GM12878 (cell line): ENCODE data around the gene VIPR1. TPM values are rescaled to one million over a fixed set of nuclear protein-coding genes. Genes with fewer than 3 reads are reported as not detected.

Source experiments
- ATAC-seq: fragments of 200-7000 bp; cut with Tn5 transposase; 3 replicates; pipeline ENCODE4 v1.9.1; 2020; ENCODE audit warnings: mild to moderate bottlenecking, moderate library complexity
- BruUV-seq: library from RNA; stranded (reverse); fragments of 400-500 nt; replicated peaks from 2 replicates; lab custom pipeline; 2021; lab: Mats Ljungman, UMichigan
- CTCF ChIA-PET: fragments of 300-600 bp; sonication (Branson Sonifier 250); formaldehyde crosslinking; extraction: SDS; loops from one replicate; lab custom pipeline; 2021; ENCODE audit warnings: inconsistent platforms; lab: Yijun Ruan, JAX
- POLR2A ChIA-PET: fragments of 350-600 bp; formaldehyde crosslinking; extraction: SDS; loops from one replicate; lab custom pipeline; 2021; ENCODE audit warnings: inconsistent platforms; lab: Charles Lee
- RAD21 ChIA-PET: fragments of 300-600 bp; sonication (Branson Sonifier 250); formaldehyde crosslinking; loops from one replicate; lab custom pipeline; 2023; ENCODE audit warnings: antibody characterized with exemption; ENCODE audit not compliant: unreplicated experiment; lab: Charles Lee
- SMC1A ChIA-PET: fragments of 300-600 bp; sonication (Branson Sonifier 250); formaldehyde crosslinking; loops from one replicate; lab custom pipeline; 2023; ENCODE audit not compliant: unreplicated experiment, uncharacterized antibody; lab: Charles Lee
- DNase-seq: peaks from one replicate; pipeline ENCODE4 v3.0.0-alpha.2; 2011; ENCODE audit warnings: low read depth, low spot score
- FAIRE-seq: peaks from 3 replicates; lab custom pipeline; 2011; peaks lifted over from hg19 to GRCh38; lab: Jason Lieb, UNC
- H2AFZ ChIP-seq: 2 replicates; pipeline ENCODE4 v1.6.0; 2011; ENCODE audit warnings: low read depth, low read length, control low read depth; ENCODE audit not compliant: control insufficient read depth
- H3K27ac ChIP-seq: 2 replicates; pipeline ENCODE4 v1.5.1; 2011; ENCODE audit warnings: control low read depth; ENCODE audit not compliant: control insufficient read depth, insufficient read depth
- H3K27me3 ChIP-seq, 2 experiments: replicated peaks in 1 of 2; 2 replicates each; pipeline versions ENCODE4 v1.6.0 to v1.6.1; 2011; ENCODE audit warnings: low read length in 1 of 2; ENCODE audit not compliant: control insufficient read depth in 2 of 2, insufficient read depth in 2 of 2
- H3K36me3 ChIP-seq, 2 experiments: 2 replicates each; pipeline ENCODE4 v1.5.1; 2011; ENCODE audit warnings: low read length in 1 of 2; ENCODE audit not compliant: control insufficient read depth in 2 of 2, insufficient read depth in 2 of 2
- H3K4me1 ChIP-seq: 2 replicates; pipeline ENCODE4 v1.6.1; 2011; ENCODE audit warnings: mild to moderate bottlenecking, low read length, moderate library complexity, mixed read lengths; ENCODE audit not compliant: control insufficient read depth, insufficient read depth
- H3K4me2 ChIP-seq: 2 replicates; pipeline ENCODE4 v1.6.0; 2011; ENCODE audit warnings: control low read depth; ENCODE audit not compliant: control insufficient read depth, insufficient read depth
- H3K4me3 ChIP-seq: fragments of 200-600 bp; sonication (generic); 2 replicates; pipeline ENCODE4 v1.5.1; 2016
- H3K79me2 ChIP-seq: 2 replicates; pipeline ENCODE4 v1.6.0; 2011; ENCODE audit warnings: low read length; ENCODE audit not compliant: control insufficient read depth, insufficient read depth
- H3K9ac ChIP-seq: 2 replicates; pipeline ENCODE4 v1.8.0; 2011; ENCODE audit warnings: low read length, control low read depth, mixed read lengths; ENCODE audit not compliant: control insufficient read depth, insufficient read depth
- H3K9me3 ChIP-seq: replicated peaks from 3 replicates; pipeline ENCODE4 v1.5.1; 2011; ENCODE audit warnings: mild to moderate bottlenecking, low read length; ENCODE audit not compliant: control insufficient read depth, insufficient read depth
- H4K20me1 ChIP-seq: 2 replicates; pipeline ENCODE4 v1.6.0; 2011; ENCODE audit not compliant: control insufficient read depth, insufficient read depth
- BHLHE40 ChIP-seq, 2 experiments: fragments of 450-650 bp in 1 of 2; IDR thresholded peaks; 2 replicates each; pipeline ENCODE4 v1.6.1; 2011 to 2017; ENCODE audit warnings: low read depth in 2 of 2, borderline replicate concordance in 1 of 2, improper control_type of control experiment in 1 of 2, low read length in 1 of 2, mild to moderate bottlenecking in 1 of 2
- CBX3 ChIP-seq: fragments of 200-600 bp; sonication (generic); IDR thresholded peaks from 2 replicates; pipeline ENCODE4 v1.6.1; 2016; ENCODE audit warnings: low read depth, borderline replicate concordance
- CUX1 ChIP-seq: IDR thresholded peaks from 2 replicates; pipeline ENCODE4 v1.6.1; 2012; ENCODE audit warnings: improper control_type of control experiment, low read depth, low read length; ENCODE audit not compliant: insufficient replicate concordance
- E4F1 ChIP-seq: fragments of 450-650 bp; IDR thresholded peaks from 2 replicates; pipeline ENCODE4 v1.6.1; 2018; ENCODE audit warnings: borderline replicate concordance, mild to moderate bottlenecking; ENCODE audit not compliant: partially characterized antibody
- EGR1 ChIP-seq, 2 experiments: IDR thresholded peaks; 1 replicate in 1 of 2; 2 replicates in 1 of 2; pipeline ENCODE4 v1.6.1; 2011 to 2012; ENCODE audit warnings: low read depth in 2 of 2, low read length in 2 of 2, borderline replicate concordance in 1 of 2, mild to moderate bottlenecking in 1 of 2, moderate library complexity in 1 of 2
- NFYA ChIP-seq: IDR thresholded peaks from 2 replicates; pipeline ENCODE4 v1.6.1; 2011; ENCODE audit warnings: low read depth, mild to moderate bottlenecking, low read length, improper control_type of control experiment, borderline replicate concordance
- PBX3 ChIP-seq: IDR thresholded peaks from 2 replicates; pipeline ENCODE4 v1.6.1; 2011; ENCODE audit warnings: mild to moderate bottlenecking, low read depth, low read length, moderate library complexity; ENCODE audit not compliant: insufficient replicate concordance
- POLR2A ChIP-seq: IDR thresholded peaks from 2 replicates; pipeline ENCODE4 v1.6.1; 2011; ENCODE audit warnings: low read depth, mild to moderate bottlenecking, low read length
- RAD21 ChIP-seq: IDR thresholded peaks from 2 replicates; pipeline ENCODE4 v1.6.1; 2011; ENCODE audit warnings: mild to moderate bottlenecking, low read depth, low read length, moderate library complexity; ENCODE audit not compliant: insufficient read depth
- SMAD5 ChIP-seq: IDR thresholded peaks from 2 replicates; pipeline ENCODE4 v1.6.1; 2016; ENCODE audit warnings: antibody characterized with exemption, low read depth
- STAT1 ChIP-seq: fragments of 450-650 bp; conservative IDR thresholded peaks from 2 replicates; pipeline ENCODE4 v1.6.1; 2014; ENCODE audit warnings: antibody characterized with exemption, mild to moderate bottlenecking
- ZNF24 ChIP-seq: fragments of 450-650 bp; IDR thresholded peaks from 2 replicates; pipeline ENCODE4 v1.6.1; 2017; ENCODE audit warnings: antibody characterized with exemption, mild to moderate bottlenecking
- in situ Hi-C: fragments of 300-500 bp; cut with MboI; formaldehyde crosslinking; loops from 9 replicates; pipeline ENCODE4 v1.14.3; 2018; ENCODE audit warnings: mixed read lengths
- intact Hi-C: fragments of 100-400 bp; cut with micrococcal nuclease; formaldehyde crosslinking; loops from one replicate; pipeline ENCODE4 v1.14.2; 2022; ENCODE audit not compliant: unreplicated experiment
- polyA plus RNA-seq, 11 experiments: library from polyadenylated mRNA; depleted of rRNA in 4 of 11; unstranded in 6 of 11; stranded (reverse) in 5 of 11; fragments of >200 nt; fragmentation: Nextera tagmentation in 4 of 11; fragmentation: Illumina TruSeq in 1 of 11; extraction: Ambion mirVana in 4 of 11; extraction: Trizol in 1 of 11; gene quantifications; 1 replicate in 1 of 11; 2 replicates in 10 of 11; pipeline versions ENCODE4 v1.2.1 to v1.2.3, GENCODE V29; 2011 to 2016; ENCODE audit warnings: inconsistent platforms in 2 of 11, missing spikeins in 2 of 11, low read depth in 1 of 11
- total RNA-seq, 4 experiments: library from RNA; depleted of rRNA in 3 of 4; stranded (reverse); fragments of >200 nt in 3 of 4; fragmentation: Illumina TruSeq in 1 of 4; extraction: Trizol in 1 of 4; gene quantifications; 2 replicates each; pipeline versions ENCODE4 v1.2.1 to v1.2.3, GENCODE V29; 2013 to 2021

VIPR1 gene
- total and polyA plus RNA-seq, 10 of the 15 experiments (the other 5 are each of a cell fraction or from before 2014, with no cell fraction given): 0.03 to 0.28 (median 0.12) TPM; not detected in 6

GRCh38 chr3:42502429-42503250, at the start of gene VIPR1 (continued):
- TF ChIP-seq NFYA (0 out of 2 replicates have a peak, but pooled peaks have one; percentile 40), CUX1 (no peak), POLR2A (peak; percentile 47; the same call in 1 of the 2 replicates)

GRCh38 chr3:42456211-42456610, 46.2 kb upstream of the VIPR1 start:
- ChIA-PET SMC1A (no interaction called here), POLR2A (no interaction called here), RAD21 (no interaction called here), CTCF (interaction anchor here (1.3 kb wide), 1 partner anchor 209 kb away, joined by 3 read pairs; no protein-coding TSS in a partner anchor)
- Histone ChIP-seq H2AFZ (no peak overlapping the region), H4K20me1 (no peaks in the 10 kb centered on the region), H3K79me2 (no peaks in the 10 kb centered on the region), H3K9ac (no peak overlapping the region), H3K27me3 (no peaks in the 10 kb centered on the region), H3K9me3 (no peaks in the 10 kb centered on the region; the same call in 2 of the 3 replicates), H3K36me3 (no peaks in the 10 kb centered on the region), H3K4me3 (no peak overlapping the region), H3K27ac (no peak overlapping the region), H3K4me1 (no peaks in the 10 kb centered on the region), H3K4me2 (no peak overlapping the region)
- BruUV-seq: no TSS peak
- FAIRE-seq: no peak
- intact Hi-C loops (no loop called here), in situ Hi-C loops (no loop called here)
- ATAC-seq: no peak
- no peak for DNase-seq
- TF ChIP-seq ZNF24 (no peak), BHLHE40 (IDR thresholded peaks at IDR 0.05; ENCODE audit: borderline replicate concordance in 1 of 2, low read depth in 2 of 2, low read length in 1 of 2) (no peak), PBX3 (no peak), E4F1 (no peak), STAT1 (no peak), CBX3 (no peak), SMAD5 (no peak), EGR1 (IDR thresholded peaks at IDR 0.05; ENCODE audit: borderline replicate concordance in 1 of 2, low read depth in 2 of 2, low read length in 2 of 2) (no peak), RAD21 (no peak)
